Measurements from ENCODE around the gene MTURN.
A peak's percentile ranks its signal among the peaks of the same experiment; 100 is the strongest.

Gene MTURN

GRCh38 chr7:30200591-30200990 is 65.8 kb downstream of the MTURN start:
- FAIRE-seq (no peak), DNase-seq (ENCODE audit: insufficient read length, low spot score) (no peak)

- FAIRE-seq = no peak
- DNase-seq (ENCODE audit: insufficient read length, low spot score) = no peak
Observed at GRCh38 chr7:30201161-30201666, 66.4 kb downstream of the MTURN start.

DNA sequence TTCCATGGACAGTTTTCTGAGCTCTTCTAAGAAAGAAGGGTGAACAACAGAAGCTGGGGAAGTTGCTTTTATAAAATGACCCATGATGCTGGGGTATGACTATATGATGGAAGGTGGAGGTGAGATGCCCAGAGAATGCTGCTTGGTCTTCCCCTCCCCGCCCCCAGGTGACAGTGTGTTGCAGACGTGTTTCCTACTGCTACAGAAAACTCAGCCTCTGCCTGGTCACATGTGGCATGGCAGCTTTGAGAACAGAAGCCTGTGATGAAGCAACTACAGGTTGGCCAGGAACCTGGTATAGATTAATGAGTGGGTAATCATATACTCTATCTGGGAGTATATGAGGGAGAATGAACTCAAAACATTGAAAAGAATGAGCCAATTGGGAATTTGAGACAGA is 67.1 kb downstream of the MTURN start:
- DNase-seq (ENCODE audit: insufficient read length, low spot score) (no peak), FAIRE-seq (no peak)

- no peak for FAIRE-seq
- no peak for DNase-seq (ENCODE audit: insufficient read length, low spot score)
Observed at GRCh38 chr7:30202671-30203070, 67.9 kb downstream of the MTURN start.

- FAIRE-seq (no peak), DNase-seq (ENCODE audit: insufficient read length, low spot score) (peak; percentile 33)
Observed at GRCh38 chr7:30206491-30206890, 71.7 kb downstream of the MTURN start.

GRCh38 chr7:30206942-30207341 is 72.2 kb downstream of the MTURN start:
- FAIRE-seq = no peak
- DNase-seq (ENCODE audit: insufficient read length, low spot score) = no peak

- DNase-seq (ENCODE audit: insufficient read length, low spot score) (no peak), FAIRE-seq (no peak)
Observed at GRCh38 chr7:30207376-30207775, 72.6 kb downstream of the MTURN start.

- DNase-seq (ENCODE audit: insufficient read length, low spot score) = no peak
- FAIRE-seq = no peak
Observed at GRCh38 chr7:30209951-30210350, 75.2 kb downstream of the MTURN start.
